ENCODE measurements around the gene SERGEF.

SERGEF gene

GRCh38 chr11:17952487-17952886 lies 60.4 kb downstream of the SERGEF start:
- H3K36me3 ChIP-seq (replicated peaks; ENCODE audit: insufficient read depth, low read length) = no peaks in the 10 kb centered on the region
- H3K9me3 ChIP-seq (replicated peaks; ENCODE audit: insufficient read depth, low read length) = no peaks in the 10 kb centered on the region
- H3K79me2 ChIP-seq (ENCODE audit: low read length) = no peaks in the 10 kb centered on the region
- H3K9me2 ChIP-seq (replicated peaks; ENCODE audit: insufficient read depth, low read length) = no peaks in the 10 kb centered on the region
- TF ChIP-seq EZH2 (optimal IDR thresholded peaks at IDR 0.05; ENCODE audit: low read depth, low read length) = no peak
- TF ChIP-seq CTCF (IDR thresholded peaks at IDR 0.05; ENCODE audit: low read length) = no peak
- TF ChIP-seq EZH2phosphoT487 (IDR thresholded peaks at IDR 0.05; ENCODE audit: low read length) = no peak
- no peak overlapping the region for H3K4me2 ChIP-seq (ENCODE audit: low read depth, low read length)
- DNase-seq = no peak
- no peak overlapping the region for H3K9ac ChIP-seq (ENCODE audit: low read length)
- H3K27ac ChIP-seq (ENCODE audit: low read length) = no peak overlapping the region
- H4K20me1 ChIP-seq (ENCODE audit: insufficient read depth, low read length) = no peaks in the 10 kb centered on the region
- H2AFZ ChIP-seq (ENCODE audit: low read length) = no peak overlapping the region
- no peak overlapping the region for H3K4me3 ChIP-seq (ENCODE audit: low read length)
- no peaks in the 10 kb centered on the region for H3K4me1 ChIP-seq (ENCODE audit: low read length)
- no peaks in the 10 kb centered on the region for H3F3A ChIP-seq (ENCODE audit: insufficient read depth, low read length)
- no peaks in the 10 kb centered on the region for H3K27me3 ChIP-seq (replicated peaks; ENCODE audit: insufficient read depth, low read length)

GRCh38 chr11:17951685-17952388 lies 61.0 kb downstream of the SERGEF start:
- Histone ChIP-seq H3K27me3 (replicated peaks; ENCODE audit: insufficient read depth, low read length) (no peaks in the 10 kb centered on the region), H3K4me1 (ENCODE audit: low read length) (no peaks in the 10 kb centered on the region), H3K9me3 (replicated peaks; ENCODE audit: insufficient read depth, low read length) (no peaks in the 10 kb centered on the region), H3K79me2 (ENCODE audit: low read length) (no peaks in the 10 kb centered on the region), H3K9me2 (replicated peaks; ENCODE audit: insufficient read depth, low read length) (no peaks in the 10 kb centered on the region), H3K4me3 (ENCODE audit: low read length) (no peak overlapping the region), H2AFZ (ENCODE audit: low read length) (no peak overlapping the region), H3F3A (ENCODE audit: insufficient read depth, low read length) (no peaks in the 10 kb centered on the region), H3K9ac (ENCODE audit: low read length) (no peak overlapping the region), H3K36me3 (replicated peaks; ENCODE audit: insufficient read depth, low read length) (no peaks in the 10 kb centered on the region), H3K4me2 (ENCODE audit: low read depth, low read length) (no peak overlapping the region), H4K20me1 (ENCODE audit: insufficient read depth, low read length) (no peaks in the 10 kb centered on the region), H3K27ac (ENCODE audit: low read length) (no peak overlapping the region)
- TF ChIP-seq EZH2phosphoT487 (IDR thresholded peaks at IDR 0.05; ENCODE audit: low read length) (no peak), EZH2 (optimal IDR thresholded peaks at IDR 0.05; ENCODE audit: low read depth, low read length) (no peak), CTCF (IDR thresholded peaks at IDR 0.05; ENCODE audit: low read length) (no peak)
- no peak for DNase-seq

GRCh38 chr11:17950644-17951043 lies 62.2 kb downstream of the SERGEF start:
- Histone ChIP-seq H3K36me3 (replicated peaks; ENCODE audit: insufficient read depth, low read length) (no peaks in the 10 kb centered on the region), H3F3A (ENCODE audit: insufficient read depth, low read length) (no peaks in the 10 kb centered on the region), H3K79me2 (ENCODE audit: low read length) (no peaks in the 10 kb centered on the region), H3K27ac (ENCODE audit: low read length) (no peak overlapping the region), H3K9me2 (replicated peaks; ENCODE audit: insufficient read depth, low read length) (no peaks in the 10 kb centered on the region), H2AFZ (ENCODE audit: low read length) (no peak overlapping the region), H3K27me3 (replicated peaks; ENCODE audit: insufficient read depth, low read length) (no peaks in the 10 kb centered on the region), H3K4me3 (ENCODE audit: low read length) (no peak overlapping the region), H3K4me1 (ENCODE audit: low read length) (no peaks in the 10 kb centered on the region), H3K9ac (ENCODE audit: low read length) (no peak overlapping the region), H3K4me2 (ENCODE audit: low read depth, low read length) (no peak overlapping the region), H3K9me3 (replicated peaks; ENCODE audit: insufficient read depth, low read length) (no peaks in the 10 kb centered on the region), H4K20me1 (ENCODE audit: insufficient read depth, low read length) (no peaks in the 10 kb centered on the region)
- no peak for TF ChIP-seq CTCF (IDR thresholded peaks at IDR 0.05; ENCODE audit: low read length)
- TF ChIP-seq EZH2 (optimal IDR thresholded peaks at IDR 0.05; ENCODE audit: low read depth, low read length) = no peak
- no peak for TF ChIP-seq EZH2phosphoT487 (IDR thresholded peaks at IDR 0.05; ENCODE audit: low read length)
- no peak for DNase-seq
